ENCODE measurements around the gene MPP3. TPM values are rescaled to one million over a fixed set of nuclear protein-coding genes. Genes with fewer than 3 reads are reported as not detected.

The MPP3 gene
- total and polyA plus RNA-seq, 9 of the 15 experiments (the other 6 are each of a cell fraction or from before 2014, with no cell fraction given): 0.41 to 10.4 (median 4.5) TPM

DNA sequence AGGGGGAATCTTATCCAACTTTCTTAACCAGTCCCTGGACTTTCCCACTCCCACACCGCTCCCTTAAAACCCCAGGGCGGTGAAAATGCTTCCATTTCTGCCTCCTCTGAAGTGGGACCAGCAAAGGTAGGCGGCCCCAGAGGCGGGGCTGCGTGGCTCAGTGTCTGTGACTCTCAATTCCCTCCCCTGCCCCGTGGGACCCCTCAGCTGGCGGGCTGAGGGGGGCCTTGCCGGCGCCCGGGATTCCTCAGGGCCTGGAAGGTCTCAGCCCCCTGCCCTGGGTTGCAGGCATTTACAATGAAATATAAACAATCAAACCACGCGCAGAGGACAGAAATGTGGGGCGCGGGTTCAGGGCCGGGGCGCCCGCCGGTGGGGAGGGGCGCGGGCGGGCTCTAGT is 78.0 kb downstream of the MPP3 start:
- H3K79me2 ChIP-seq (ENCODE audit: control insufficient read depth, insufficient read depth, low read length): no peaks in the 10 kb centered on the region
- H2AFZ ChIP-seq (ENCODE audit: low read depth, low read length): no peak overlapping the region
- no peaks in the 10 kb centered on the region for H3K9me1 ChIP-seq (ENCODE audit: control insufficient read depth, insufficient read depth, low read length)
- H3K4me3 ChIP-seq: no peak overlapping the region
- intact Hi-C loops (cut with micrococcal nuclease) (no loop called here), in situ Hi-C loops (cut with MboI) (no loop called here)
- peaks cover 0 to 12% of the 10 kb centered on the region in 2 experiments; a peak in 2 of 5 replicates for H3K4me1 ChIP-seq (replicated peaks in 1 of 2; ENCODE audit: control insufficient read depth in 2 of 2, insufficient read depth in 2 of 2, low read length in 2 of 2)
- no peak overlapping the region for H3K9ac ChIP-seq (ENCODE audit: insufficient read depth in 1 of 2, low read depth in 2 of 2, low read length in 2 of 2)
- no peak overlapping the region for H3K4me2 ChIP-seq (ENCODE audit: insufficient read depth, low read length)
- H3K9me3 ChIP-seq (replicated peaks; ENCODE audit: control insufficient read depth, insufficient read depth, low read depth, low read length): no peaks in the 10 kb centered on the region
- DNase-seq (ENCODE audit: extremely low read depth in 1 of 4, low spot score in 3 of 4): no peak
- FAIRE-seq: no peak
- no peaks in the 10 kb centered on the region for H3K36me3 ChIP-seq (ENCODE audit: control insufficient read depth, insufficient read depth, low read length)
- no peak for ATAC-seq
- H3K27ac ChIP-seq (ENCODE audit: extremely low read depth, low read depth, low read length): no peak overlapping the region
- WGBS (ENCODE audit: insufficient coverage, low coverage, missing lambda C conversion rate): 3% methylated on average over 15 of the region's 21 CpGs
- ChIA-PET POLR2A (interaction anchor here (0.7 kb wide), 1 partner anchor 189 kb away, joined by 3 read pairs; no protein-coding TSS in a partner anchor), CTCF (ENCODE audit: low intra/inter-chr PET ratio) (no interaction called here)
- H4K20me1 ChIP-seq (replicated peaks; ENCODE audit: control insufficient read depth, insufficient read depth, low read length): peaks cover 3% of the 10 kb centered on the region; the same call in 1 of the 2 replicates
- H3K27me3 ChIP-seq (ENCODE audit: control insufficient read depth in 2 of 2, insufficient read depth in 2 of 2, low read length in 2 of 2): peaks cover 28 to 84% of the 10 kb centered on the region in 2 experiments; a peak in 4 of 5 replicates
- BruUV-seq (replicated peaks): no TSS peak
- no peak for TF ChIP-seq MBD2 (IDR thresholded peaks at IDR 0.05; ENCODE audit: borderline replicate concordance, low read depth)
- TF ChIP-seq, protein P1, sequence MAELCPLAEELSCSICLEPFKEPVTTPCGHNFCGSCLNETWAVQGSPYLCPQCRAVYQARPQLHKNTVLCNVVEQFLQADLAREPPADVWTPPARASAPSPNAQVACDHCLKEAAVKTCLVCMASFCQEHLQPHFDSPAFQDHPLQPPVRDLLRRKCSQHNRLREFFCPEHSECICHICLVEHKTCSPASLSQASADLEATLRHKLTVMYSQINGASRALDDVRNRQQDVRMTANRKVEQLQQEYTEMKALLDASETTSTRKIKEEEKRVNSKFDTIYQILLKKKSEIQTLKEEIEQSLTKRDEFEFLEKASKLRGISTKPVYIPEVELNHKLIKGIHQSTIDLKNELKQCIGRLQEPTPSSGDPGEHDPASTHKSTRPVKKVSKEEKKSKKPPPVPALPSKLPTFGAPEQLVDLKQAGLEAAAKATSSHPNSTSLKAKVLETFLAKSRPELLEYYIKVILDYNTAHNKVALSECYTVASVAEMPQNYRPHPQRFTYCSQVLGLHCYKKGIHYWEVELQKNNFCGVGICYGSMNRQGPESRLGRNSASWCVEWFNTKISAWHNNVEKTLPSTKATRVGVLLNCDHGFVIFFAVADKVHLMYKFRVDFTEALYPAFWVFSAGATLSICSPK (IDR thresholded peaks at IDR 0.05; ENCODE audit: borderline replicate concordance): no peak
- no peak for TF ChIP-seq NELFE (IDR thresholded peaks at IDR 0.05; ENCODE audit: insufficient read depth, insufficient read length)
- no peak for TF ChIP-seq DMBX1 (CRISPR knock-in tag; IDR thresholded peaks at IDR 0.05; ENCODE audit: borderline replicate concordance)
- TF ChIP-seq, protein P2, sequence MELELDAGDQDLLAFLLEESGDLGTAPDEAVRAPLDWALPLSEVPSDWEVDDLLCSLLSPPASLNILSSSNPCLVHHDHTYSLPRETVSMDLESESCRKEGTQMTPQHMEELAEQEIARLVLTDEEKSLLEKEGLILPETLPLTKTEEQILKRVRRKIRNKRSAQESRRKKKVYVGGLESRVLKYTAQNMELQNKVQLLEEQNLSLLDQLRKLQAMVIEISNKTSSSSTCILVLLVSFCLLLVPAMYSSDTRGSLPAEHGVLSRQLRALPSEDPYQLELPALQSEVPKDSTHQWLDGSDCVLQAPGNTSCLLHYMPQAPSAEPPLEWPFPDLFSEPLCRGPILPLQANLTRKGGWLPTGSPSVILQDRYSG (tag; conservative IDR thresholded peaks at IDR 0.05; ENCODE audit: low read depth): no peak
- no peak for TF ChIP-seq ZBTB8A (IDR thresholded peaks at IDR 0.05; ENCODE audit: partially characterized antibody)
- TF ChIP-seq, protein P3, sequence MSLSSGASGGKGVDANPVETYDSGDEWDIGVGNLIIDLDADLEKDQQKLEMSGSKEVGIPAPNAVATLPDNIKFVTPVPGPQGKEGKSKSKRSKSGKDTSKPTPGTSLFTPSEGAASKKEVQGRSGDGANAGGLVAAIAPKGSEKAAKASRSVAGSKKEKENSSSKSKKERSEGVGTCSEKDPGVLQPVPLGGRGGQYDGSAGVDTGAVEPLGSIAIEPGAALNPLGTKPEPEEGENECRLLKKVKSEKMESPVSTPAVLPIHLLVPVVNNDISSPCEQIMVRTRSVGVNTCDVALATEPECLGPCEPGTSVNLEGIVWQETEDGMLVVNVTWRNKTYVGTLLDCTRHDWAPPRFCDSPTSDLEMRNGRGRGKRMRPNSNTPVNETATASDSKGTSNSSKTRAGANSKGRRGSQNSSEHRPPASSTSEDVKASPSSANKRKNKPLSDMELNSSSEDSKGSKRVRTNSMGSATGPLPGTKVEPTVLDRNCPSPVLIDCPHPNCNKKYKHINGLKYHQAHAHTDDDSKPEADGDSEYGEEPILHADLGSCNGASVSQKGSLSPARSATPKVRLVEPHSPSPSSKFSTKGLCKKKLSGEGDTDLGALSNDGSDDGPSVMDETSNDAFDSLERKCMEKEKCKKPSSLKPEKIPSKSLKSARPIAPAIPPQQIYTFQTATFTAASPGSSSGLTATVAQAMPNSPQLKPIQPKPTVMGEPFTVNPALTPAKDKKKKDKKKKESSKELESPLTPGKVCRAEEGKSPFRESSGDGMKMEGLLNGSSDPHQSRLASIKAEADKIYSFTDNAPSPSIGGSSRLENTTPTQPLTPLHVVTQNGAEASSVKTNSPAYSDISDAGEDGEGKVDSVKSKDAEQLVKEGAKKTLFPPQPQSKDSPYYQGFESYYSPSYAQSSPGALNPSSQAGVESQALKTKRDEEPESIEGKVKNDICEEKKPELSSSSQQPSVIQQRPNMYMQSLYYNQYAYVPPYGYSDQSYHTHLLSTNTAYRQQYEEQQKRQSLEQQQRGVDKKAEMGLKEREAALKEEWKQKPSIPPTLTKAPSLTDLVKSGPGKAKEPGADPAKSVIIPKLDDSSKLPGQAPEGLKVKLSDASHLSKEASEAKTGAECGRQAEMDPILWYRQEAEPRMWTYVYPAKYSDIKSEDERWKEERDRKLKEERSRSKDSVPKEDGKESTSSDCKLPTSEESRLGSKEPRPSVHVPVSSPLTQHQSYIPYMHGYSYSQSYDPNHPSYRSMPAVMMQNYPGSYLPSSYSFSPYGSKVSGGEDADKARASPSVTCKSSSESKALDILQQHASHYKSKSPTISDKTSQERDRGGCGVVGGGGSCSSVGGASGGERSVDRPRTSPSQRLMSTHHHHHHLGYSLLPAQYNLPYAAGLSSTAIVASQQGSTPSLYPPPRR (CRISPR knock-in tag; IDR thresholded peaks at IDR 0.05; ENCODE audit: borderline replicate concordance): no peak
- TF ChIP-seq, protein P4, sequence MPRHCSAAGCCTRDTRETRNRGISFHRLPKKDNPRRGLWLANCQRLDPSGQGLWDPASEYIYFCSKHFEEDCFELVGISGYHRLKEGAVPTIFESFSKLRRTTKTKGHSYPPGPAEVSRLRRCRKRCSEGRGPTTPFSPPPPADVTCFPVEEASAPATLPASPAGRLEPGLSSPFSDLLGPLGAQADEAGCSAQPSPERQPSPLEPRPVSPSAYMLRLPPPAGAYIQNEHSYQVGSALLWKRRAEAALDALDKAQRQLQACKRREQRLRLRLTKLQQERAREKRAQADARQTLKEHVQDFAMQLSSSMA (CRISPR knock-in tag; IDR thresholded peaks at IDR 0.05): no peak
- TF ChIP-seq ZNF589 (CRISPR knock-in tag; IDR thresholded peaks at IDR 0.05; ENCODE audit: low read depth): no peak

Data from K562 (cell line).